HFFc6 (cell line): ENCODE measurements around the gene AMT. TPM values are rescaled to one million over a fixed set of nuclear protein-coding genes. Genes with fewer than 3 reads are reported as not detected.

Source experiments
- DNase-seq: peaks from one replicate; pipeline ENCODE4 v3.0.0-alpha.2; 2018
- H3K27ac Mint-ChIP-seq: 2 replicates; pipeline ENCODE4 v1.8.0; 2020; ENCODE audit warnings: mild to moderate bottlenecking, mixed read lengths
- H3K27me3 Mint-ChIP-seq: 2 replicates; pipeline ENCODE4 v1.8.0; 2021; ENCODE audit warnings: mild to moderate bottlenecking, moderate library complexity, mixed read lengths; ENCODE audit not compliant: insufficient read depth
- H3K36me3 Mint-ChIP-seq: 2 replicates; pipeline ENCODE4 v1.8.0; 2021; ENCODE audit warnings: low read depth, mixed read lengths
- H3K4me1 Mint-ChIP-seq: 2 replicates; pipeline ENCODE4 v1.8.0; 2020; ENCODE audit warnings: low read depth, mixed read lengths
- H3K4me3 Mint-ChIP-seq: 2 replicates; pipeline ENCODE4 v1.8.0; 2020; ENCODE audit warnings: mild to moderate bottlenecking, moderate library complexity, mixed read lengths
- H3K9me3 Mint-ChIP-seq: 2 replicates; pipeline ENCODE4 v1.8.0; 2020; ENCODE audit warnings: mild to moderate bottlenecking, mixed read lengths
- CTCF ChIP-seq: fragments of 200-600 bp; sonication (generic); IDR thresholded peaks from 2 replicates; pipeline ENCODE4 v1.5.0; 2021; ENCODE audit warnings: antibody characterized with exemption, mild to moderate bottlenecking
- total RNA-seq, 6 experiments: library from RNA; stranded (reverse); fragmentation: NEBNext Ultra II Directional; extraction: Animal tissue kit (Norgen Biotek cat#: 25700); gene quantifications; 2 replicates in 1 of 6; 3 replicates in 5 of 6; pipeline ENCODE4 v1.2.3, GENCODE V29; 2021

Gene AMT
- total RNA-seq, 6 experiments from 2014 or later = 0.78 to 3.2 (median 1.2) TPM

- Mint-ChIP-seq H3K27ac (peak overlapping the region; percentile 97), H3K9me3 (no peaks in the 10 kb centered on the region), H3K4me1 (peaks cover 49% of the 10 kb centered on the region), H3K36me3 (peaks cover 55% of the 10 kb centered on the region), H3K27me3 (peaks cover 3% of the 10 kb centered on the region; the same call in 1 of the 2 replicates), H3K4me3 (peak overlapping the region; percentile 97)
- no peak for TF ChIP-seq CTCF
- DNase-seq = no peak
These were observed 8.9 kb downstream of the AMT start for GRCh38 chr3:49413338-49413734.

GRCh38 chr3:49412632-49413337 is 9.5 kb downstream of the AMT start:
- no peak for TF ChIP-seq CTCF
- Mint-ChIP-seq H3K27me3 (peaks cover 3% of the 10 kb centered on the region; the same call in 1 of the 2 replicates), H3K4me1 (peaks cover 49% of the 10 kb centered on the region), H3K27ac (peak overlapping the region; percentile 97), H3K36me3 (peaks cover 53% of the 10 kb centered on the region), H3K9me3 (no peaks in the 10 kb centered on the region), H3K4me3 (peak overlapping the region; percentile 97)
- DNase-seq = no peak

GRCh38 chr3:49411968-49412631 is 10.2 kb downstream of the AMT start, which contains the start of the genes RHOA and TCTA:
TSS of gene RHOA (minus strand) at chr3:49411976. CDS start at chr3:49375589, 36,387 bp downstream.
TSS of gene TCTA (plus strand) at chr3:49412423. CDS start at chr3:49412427, 4 bp downstream.
- H3K36me3 Mint-ChIP-seq = peaks cover 50% of the 10 kb centered on the region
- H3K27me3 Mint-ChIP-seq = peaks cover 3% of the 10 kb centered on the region; the same call in 1 of the 2 replicates
- peak; percentile 100 for DNase-seq
- peak within 1 kb of the TSS; percentile 98 for H3K4me3 Mint-ChIP-seq
- peak within 1 kb of the TSS; percentile 97 for H3K27ac Mint-ChIP-seq
- no peak for TF ChIP-seq CTCF
- H3K9me3 Mint-ChIP-seq = no peaks in the 10 kb centered on the region
- peaks cover 55% of the 10 kb centered on the region for H3K4me1 Mint-ChIP-seq

DNA sequence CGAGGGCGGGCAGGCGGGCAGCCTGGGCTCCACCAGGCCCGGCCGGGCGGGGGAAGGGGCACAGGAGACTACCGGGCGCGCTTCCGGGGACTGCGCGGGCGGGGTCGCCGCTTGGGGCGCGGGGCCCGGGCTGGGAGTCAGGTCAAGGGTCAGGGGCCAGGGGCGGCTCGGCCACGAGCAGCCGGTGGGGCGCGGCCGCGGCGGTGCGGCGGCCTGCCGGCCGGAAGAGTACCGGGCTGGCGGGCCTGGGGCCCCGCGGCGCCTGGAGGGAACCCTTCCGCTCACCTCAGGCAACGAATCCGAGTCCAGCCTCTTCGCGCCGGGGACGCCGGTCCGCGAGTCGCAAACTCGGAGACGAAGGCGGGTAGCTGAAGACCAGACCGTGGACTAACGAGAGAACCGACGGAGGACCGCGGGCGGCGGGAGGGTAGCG is 10.7 kb downstream of the AMT start:
- Mint-ChIP-seq H3K36me3 (peaks cover 45% of the 10 kb centered on the region), H3K4me3 (peak overlapping the region; percentile 98), H3K9me3 (no peaks in the 10 kb centered on the region), H3K4me1 (peaks cover 56% of the 10 kb centered on the region), H3K27me3 (peaks cover 4% of the 10 kb centered on the region; the same call in 1 of the 2 replicates), H3K27ac (peak overlapping the region; percentile 97)
- DNase-seq = no peak
- TF ChIP-seq CTCF = no peak

DNA sequence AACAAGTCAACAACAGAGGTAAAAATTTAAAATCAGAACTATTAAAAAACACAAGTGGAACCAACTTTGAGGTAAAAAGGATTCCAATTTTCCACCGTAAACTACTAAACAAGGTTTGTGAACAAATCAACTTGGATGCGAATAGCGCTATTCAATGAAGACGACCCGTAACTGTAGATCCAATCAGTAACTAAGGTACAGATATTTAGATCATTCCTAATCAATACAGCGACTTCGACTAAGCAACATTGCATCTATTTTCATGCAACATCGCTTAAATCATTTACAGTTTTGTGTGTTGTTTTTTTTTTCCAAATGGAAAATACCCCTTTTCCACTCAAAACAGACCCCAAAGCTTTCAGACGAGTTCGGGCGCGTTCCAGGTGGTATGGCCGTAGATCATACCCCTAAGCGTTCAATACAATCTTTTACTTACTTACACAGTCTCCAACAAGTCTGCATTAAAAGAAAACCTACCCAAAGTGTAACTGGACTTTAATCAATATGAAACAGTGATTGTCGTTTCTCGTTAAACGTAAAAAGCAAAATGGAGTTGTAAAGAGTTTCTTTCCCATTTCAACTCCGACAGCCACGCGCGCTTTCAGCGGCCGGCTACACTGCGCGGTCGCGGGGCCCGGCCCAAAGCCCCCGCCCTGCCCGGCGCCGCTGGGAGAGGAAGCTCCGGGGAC is 11.3 kb downstream of the AMT start:
- TF ChIP-seq CTCF = no peak
- H3K27me3 Mint-ChIP-seq = peaks cover 7% of the 10 kb centered on the region; the same call in 1 of the 2 replicates
- DNase-seq = no peak
- peaks cover 56% of the 10 kb centered on the region for H3K4me1 Mint-ChIP-seq
- peak overlapping the region; percentile 98 for H3K4me3 Mint-ChIP-seq
- peaks cover 39% of the 10 kb centered on the region for H3K36me3 Mint-ChIP-seq
- no peaks in the 10 kb centered on the region for H3K9me3 Mint-ChIP-seq
- peak overlapping the region; percentile 96 for H3K27ac Mint-ChIP-seq
